Measurements from ENCODE around the gene CDK11B.

CDK11B gene

GRCh38 chr1:1593834-1594601, 64.8 kb downstream of the CDK11B start:
- no peak for TF ChIP-seq SIN3A (IDR thresholded peaks at IDR 0.05; ENCODE audit: borderline replicate concordance, insufficient read depth, low read length)
- no peak for TF ChIP-seq FOXP2 (optimal IDR thresholded peaks at IDR 0.05; ENCODE audit: borderline replicate concordance, extremely low read depth, extremely low read length, insufficient read depth)
- TF ChIP-seq REST (IDR thresholded peaks at IDR 0.05; ENCODE audit: insufficient read depth in 1 of 2, low read depth in 2 of 2, low read length in 2 of 2): no peak
- TF ChIP-seq TAF1 (IDR thresholded peaks at IDR 0.05; ENCODE audit: borderline replicate concordance, insufficient read depth, low read length): no peak
- no peak for TF ChIP-seq POLR2AphosphoS5 (IDR thresholded peaks at IDR 0.05; ENCODE audit: low read depth, low read length)

GRCh38 chr1:1591452-1591851, 67.4 kb downstream of the CDK11B start:
- TF ChIP-seq TAF1 (IDR thresholded peaks at IDR 0.05; ENCODE audit: borderline replicate concordance, insufficient read depth, low read length) (no peak), SIN3A (IDR thresholded peaks at IDR 0.05; ENCODE audit: borderline replicate concordance, insufficient read depth, low read length) (no peak), REST (IDR thresholded peaks at IDR 0.05; ENCODE audit: insufficient read depth in 1 of 2, low read depth in 2 of 2, low read length in 2 of 2) (no peak), POLR2AphosphoS5 (IDR thresholded peaks at IDR 0.05; ENCODE audit: low read depth, low read length) (no peak), FOXP2 (optimal IDR thresholded peaks at IDR 0.05; ENCODE audit: borderline replicate concordance, extremely low read depth, extremely low read length, insufficient read depth) (no peak)

Data from PFSK-1 (cell line).